ENCODE measurements around the gene HEATR3. TPM values are rescaled to one million over a fixed set of nuclear protein-coding genes. Genes with fewer than 3 reads are reported as not detected.
A peak's percentile ranks its signal among the peaks of the same experiment; 100 is the strongest.

Gene HEATR3
- total and polyA plus RNA-seq, 2 of the 13 experiments (the other 11 are each of a cell fraction or from before 2014, with no cell fraction given): 22.4 to 52.4 TPM

DNA sequence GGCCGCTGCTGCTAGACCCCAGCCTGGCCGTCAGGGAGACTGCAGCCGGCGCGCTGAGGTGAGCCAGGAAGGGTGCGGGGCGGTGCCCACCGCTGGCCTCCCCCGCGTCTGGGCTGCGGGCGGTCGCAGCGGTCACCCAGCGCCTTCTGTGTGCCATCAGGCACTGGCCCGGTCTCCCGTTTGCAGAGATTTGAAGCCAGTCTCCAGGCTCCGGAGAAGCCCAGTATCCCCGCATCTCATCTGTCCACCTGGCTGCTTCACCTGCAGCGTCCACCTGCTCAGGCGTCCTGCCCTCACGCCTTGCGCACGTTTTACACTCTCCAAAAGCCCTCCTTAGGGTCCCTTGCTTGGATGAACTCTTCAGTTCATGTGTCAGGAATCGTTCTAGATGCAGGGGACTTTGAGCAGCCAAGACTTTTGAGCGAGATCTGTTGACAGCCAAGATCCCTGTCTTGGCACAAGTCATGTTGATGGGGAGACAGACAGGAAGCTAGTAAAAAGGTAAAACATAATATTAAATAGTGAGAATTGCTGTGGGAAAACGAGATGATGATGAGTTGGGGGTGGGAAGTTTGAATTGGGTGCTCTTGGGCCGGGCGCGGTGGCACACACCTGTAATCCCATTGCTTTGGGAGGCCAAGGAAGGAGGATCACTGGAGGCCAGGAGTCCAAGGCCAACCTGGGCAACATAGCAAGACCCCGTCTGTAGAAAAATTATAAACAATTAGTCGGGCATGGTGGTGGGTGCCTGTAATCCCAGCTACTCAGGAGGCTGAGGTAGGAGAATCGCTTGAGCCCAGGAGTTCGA is 916 bp downstream of the HEATR3 start (continued):
- TF ChIP-seq, protein P1, sequence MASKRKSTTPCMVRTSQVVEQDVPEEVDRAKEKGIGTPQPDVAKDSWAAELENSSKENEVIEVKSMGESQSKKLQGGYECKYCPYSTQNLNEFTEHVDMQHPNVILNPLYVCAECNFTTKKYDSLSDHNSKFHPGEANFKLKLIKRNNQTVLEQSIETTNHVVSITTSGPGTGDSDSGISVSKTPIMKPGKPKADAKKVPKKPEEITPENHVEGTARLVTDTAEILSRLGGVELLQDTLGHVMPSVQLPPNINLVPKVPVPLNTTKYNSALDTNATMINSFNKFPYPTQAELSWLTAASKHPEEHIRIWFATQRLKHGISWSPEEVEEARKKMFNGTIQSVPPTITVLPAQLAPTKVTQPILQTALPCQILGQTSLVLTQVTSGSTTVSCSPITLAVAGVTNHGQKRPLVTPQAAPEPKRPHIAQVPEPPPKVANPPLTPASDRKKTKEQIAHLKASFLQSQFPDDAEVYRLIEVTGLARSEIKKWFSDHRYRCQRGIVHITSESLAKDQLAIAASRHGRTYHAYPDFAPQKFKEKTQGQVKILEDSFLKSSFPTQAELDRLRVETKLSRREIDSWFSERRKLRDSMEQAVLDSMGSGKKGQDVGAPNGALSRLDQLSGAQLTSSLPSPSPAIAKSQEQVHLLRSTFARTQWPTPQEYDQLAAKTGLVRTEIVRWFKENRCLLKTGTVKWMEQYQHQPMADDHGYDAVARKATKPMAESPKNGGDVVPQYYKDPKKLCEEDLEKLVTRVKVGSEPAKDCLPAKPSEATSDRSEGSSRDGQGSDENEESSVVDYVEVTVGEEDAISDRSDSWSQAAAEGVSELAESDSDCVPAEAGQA (IDR thresholded peaks at IDR 0.05; ENCODE audit: low read depth): no peak
- TF ChIP-seq, protein P1 (CRISPR knock-in tag; IDR thresholded peaks at IDR 0.05; ENCODE audit: borderline replicate concordance): peak; percentile 32; the same call in 1 of the 2 replicates
- TF ChIP-seq MEIS2 (CRISPR knock-in tag; IDR thresholded peaks at IDR 0.05): no peak; the same call in 1 of the 2 replicates
- TF ChIP-seq, protein P2, sequence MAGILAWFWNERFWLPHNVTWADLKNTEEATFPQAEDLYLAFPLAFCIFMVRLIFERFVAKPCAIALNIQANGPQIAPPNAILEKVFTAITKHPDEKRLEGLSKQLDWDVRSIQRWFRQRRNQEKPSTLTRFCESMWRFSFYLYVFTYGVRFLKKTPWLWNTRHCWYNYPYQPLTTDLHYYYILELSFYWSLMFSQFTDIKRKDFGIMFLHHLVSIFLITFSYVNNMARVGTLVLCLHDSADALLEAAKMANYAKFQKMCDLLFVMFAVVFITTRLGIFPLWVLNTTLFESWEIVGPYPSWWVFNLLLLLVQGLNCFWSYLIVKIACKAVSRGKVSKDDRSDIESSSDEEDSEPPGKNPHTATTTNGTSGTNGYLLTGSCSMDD (CRISPR knock-in tag; IDR thresholded peaks at IDR 0.05): 0 out of 2 replicates have a peak, but pooled peaks have one; percentile 3
- peak; percentile 28 for TF ChIP-seq MEF2D (CRISPR knock-in tag; IDR thresholded peaks at IDR 0.05)
- peak; percentile 83; the same call in 1 of the 2 replicates for TF ChIP-seq EEA1 (CRISPR knock-in tag; IDR thresholded peaks at IDR 0.05; ENCODE audit: borderline replicate concordance)
- 0 out of 2 replicates have a peak, but pooled peaks have one; percentile 21 for TF ChIP-seq DR1 (CRISPR knock-in tag; IDR thresholded peaks at IDR 0.05)
- TF ChIP-seq DNMT1 (CRISPR knock-in tag; IDR thresholded peaks at IDR 0.05): no peak
- TF ChIP-seq, protein P3, sequence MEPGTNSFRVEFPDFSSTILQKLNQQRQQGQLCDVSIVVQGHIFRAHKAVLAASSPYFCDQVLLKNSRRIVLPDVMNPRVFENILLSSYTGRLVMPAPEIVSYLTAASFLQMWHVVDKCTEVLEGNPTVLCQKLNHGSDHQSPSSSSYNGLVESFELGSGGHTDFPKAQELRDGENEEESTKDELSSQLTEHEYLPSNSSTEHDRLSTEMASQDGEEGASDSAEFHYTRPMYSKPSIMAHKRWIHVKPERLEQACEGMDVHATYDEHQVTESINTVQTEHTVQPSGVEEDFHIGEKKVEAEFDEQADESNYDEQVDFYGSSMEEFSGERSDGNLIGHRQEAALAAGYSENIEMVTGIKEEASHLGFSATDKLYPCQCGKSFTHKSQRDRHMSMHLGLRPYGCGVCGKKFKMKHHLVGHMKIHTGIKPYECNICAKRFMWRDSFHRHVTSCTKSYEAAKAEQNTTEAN (CRISPR knock-in tag; conservative IDR thresholded peaks at IDR 0.05): peak; percentile 26; the same call in 1 of the 2 replicates
- 0 out of 2 replicates have a peak, but pooled peaks have one; percentile 17 for TF ChIP-seq ZNF766 (CRISPR knock-in tag; IDR thresholded peaks at IDR 0.05; ENCODE audit: borderline replicate concordance)
- peak; percentile 50; the same call in 1 of the 2 replicates for TF ChIP-seq ZNF607 (CRISPR knock-in tag; IDR thresholded peaks at IDR 0.05; ENCODE audit: borderline replicate concordance)
- TF ChIP-seq, protein P4, sequence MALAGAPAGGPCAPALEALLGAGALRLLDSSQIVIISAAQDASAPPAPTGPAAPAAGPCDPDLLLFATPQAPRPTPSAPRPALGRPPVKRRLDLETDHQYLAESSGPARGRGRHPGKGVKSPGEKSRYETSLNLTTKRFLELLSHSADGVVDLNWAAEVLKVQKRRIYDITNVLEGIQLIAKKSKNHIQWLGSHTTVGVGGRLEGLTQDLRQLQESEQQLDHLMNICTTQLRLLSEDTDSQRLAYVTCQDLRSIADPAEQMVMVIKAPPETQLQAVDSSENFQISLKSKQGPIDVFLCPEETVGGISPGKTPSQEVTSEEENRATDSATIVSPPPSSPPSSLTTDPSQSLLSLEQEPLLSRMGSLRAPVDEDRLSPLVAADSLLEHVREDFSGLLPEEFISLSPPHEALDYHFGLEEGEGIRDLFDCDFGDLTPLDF (CRISPR knock-in tag; IDR thresholded peaks at IDR 0.05): 0 out of 2 replicates have a peak, but pooled peaks have one; percentile 57
- TF ChIP-seq, protein P5, sequence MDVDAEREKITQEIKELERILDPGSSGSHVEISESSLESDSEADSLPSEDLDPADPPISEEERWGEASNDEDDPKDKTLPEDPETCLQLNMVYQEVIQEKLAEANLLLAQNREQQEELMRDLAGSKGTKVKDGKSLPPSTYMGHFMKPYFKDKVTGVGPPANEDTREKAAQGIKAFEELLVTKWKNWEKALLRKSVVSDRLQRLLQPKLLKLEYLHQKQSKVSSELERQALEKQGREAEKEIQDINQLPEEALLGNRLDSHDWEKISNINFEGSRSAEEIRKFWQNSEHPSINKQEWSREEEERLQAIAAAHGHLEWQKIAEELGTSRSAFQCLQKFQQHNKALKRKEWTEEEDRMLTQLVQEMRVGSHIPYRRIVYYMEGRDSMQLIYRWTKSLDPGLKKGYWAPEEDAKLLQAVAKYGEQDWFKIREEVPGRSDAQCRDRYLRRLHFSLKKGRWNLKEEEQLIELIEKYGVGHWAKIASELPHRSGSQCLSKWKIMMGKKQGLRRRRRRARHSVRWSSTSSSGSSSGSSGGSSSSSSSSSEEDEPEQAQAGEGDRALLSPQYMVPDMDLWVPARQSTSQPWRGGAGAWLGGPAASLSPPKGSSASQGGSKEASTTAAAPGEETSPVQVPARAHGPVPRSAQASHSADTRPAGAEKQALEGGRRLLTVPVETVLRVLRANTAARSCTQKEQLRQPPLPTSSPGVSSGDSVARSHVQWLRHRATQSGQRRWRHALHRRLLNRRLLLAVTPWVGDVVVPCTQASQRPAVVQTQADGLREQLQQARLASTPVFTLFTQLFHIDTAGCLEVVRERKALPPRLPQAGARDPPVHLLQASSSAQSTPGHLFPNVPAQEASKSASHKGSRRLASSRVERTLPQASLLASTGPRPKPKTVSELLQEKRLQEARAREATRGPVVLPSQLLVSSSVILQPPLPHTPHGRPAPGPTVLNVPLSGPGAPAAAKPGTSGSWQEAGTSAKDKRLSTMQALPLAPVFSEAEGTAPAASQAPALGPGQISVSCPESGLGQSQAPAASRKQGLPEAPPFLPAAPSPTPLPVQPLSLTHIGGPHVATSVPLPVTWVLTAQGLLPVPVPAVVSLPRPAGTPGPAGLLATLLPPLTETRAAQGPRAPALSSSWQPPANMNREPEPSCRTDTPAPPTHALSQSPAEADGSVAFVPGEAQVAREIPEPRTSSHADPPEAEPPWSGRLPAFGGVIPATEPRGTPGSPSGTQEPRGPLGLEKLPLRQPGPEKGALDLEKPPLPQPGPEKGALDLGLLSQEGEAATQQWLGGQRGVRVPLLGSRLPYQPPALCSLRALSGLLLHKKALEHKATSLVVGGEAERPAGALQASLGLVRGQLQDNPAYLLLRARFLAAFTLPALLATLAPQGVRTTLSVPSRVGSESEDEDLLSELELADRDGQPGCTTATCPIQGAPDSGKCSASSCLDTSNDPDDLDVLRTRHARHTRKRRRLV (CRISPR knock-in tag; IDR thresholded peaks at IDR 0.05): no peak

Measured in HepG2 (cell line).